SK-MEL-5 (cell line): ENCODE measurements around the gene HARBI1. TPM values are rescaled to one million over a fixed set of nuclear protein-coding genes. Genes with fewer than 3 reads are reported as not detected.

Experiments
- DNase-seq: peaks from one replicate; pipeline ENCODE4 v3.0.0-alpha.2; 2016; ENCODE audit warnings: low read depth, low spot score
- in situ Hi-C: cut with HindIII; loops from 2 replicates; pipeline ENCODE4 v1.10.0; 2016; ENCODE audit warnings: low sequenced_read_pairs, high pct_unique_total_duplicates, low pct_unique_long_range_greater_than_20kb
- total RNA-seq: library from RNA; depleted of rRNA; stranded (reverse); fragments of >200 nt; shearing (Covaris generic); gene quantifications from 2 replicates; pipeline ENCODE4 v1.2.3, GENCODE V29; 2014

HARBI1 gene
- total RNA-seq, 1 experiment from 2014 or later = 6.2 TPM

DNA sequence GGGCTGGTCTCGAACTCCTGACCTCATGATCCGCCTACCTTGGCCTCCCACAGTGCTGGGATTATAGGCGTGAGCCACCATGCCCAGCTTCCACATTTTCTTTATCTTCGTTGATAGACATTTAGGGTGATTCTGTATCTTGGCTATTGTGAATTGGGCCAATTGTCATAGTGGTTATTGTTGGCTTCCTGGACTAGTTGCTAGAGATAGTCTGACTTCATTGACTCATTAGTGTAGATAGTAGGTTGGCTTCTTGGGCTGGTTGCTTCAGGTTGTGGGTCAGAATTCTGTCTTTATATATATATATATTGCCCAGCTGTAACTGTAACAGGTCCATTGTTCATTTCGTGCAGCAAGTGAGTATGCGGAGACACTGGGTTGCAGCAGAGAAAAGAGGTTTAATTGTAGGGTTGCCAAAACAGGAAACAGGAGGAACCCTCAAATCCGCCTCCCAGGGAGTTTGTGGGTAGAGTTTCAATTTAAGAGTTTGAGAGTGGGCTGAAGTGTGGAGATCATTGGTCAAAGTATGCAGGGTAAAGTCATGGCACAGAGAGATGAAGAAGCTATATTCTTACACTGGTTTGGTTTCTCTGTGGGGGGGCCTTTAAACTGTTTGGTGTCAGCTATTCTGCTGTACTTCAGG lies 22.3 kb upstream of the HARBI1 start:
- in situ Hi-C loops = no loop called here
- peak; percentile 56 for DNase-seq

DNA sequence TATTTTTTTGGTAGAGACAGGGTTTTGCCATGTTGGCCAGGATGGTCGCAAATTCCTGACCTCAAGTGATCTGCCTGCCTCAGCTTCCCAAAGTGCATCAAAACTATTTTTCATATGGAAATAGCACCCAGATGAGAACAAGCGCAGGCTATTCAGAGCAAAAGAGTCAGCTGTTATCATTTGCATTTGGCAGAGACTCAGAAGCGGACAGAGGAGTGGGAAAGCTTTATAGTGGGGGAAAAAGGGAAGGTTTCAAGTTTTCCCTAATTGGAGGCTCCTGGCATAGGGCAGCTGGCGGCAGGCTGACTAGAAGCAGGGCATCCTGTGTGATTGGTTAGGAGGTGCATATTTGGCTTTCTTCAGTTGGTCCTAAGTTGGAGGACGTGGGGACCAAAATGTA lies 20.5 kb upstream of the HARBI1 start:
- in situ Hi-C loops = no loop called here
- no peak for DNase-seq

DNA sequence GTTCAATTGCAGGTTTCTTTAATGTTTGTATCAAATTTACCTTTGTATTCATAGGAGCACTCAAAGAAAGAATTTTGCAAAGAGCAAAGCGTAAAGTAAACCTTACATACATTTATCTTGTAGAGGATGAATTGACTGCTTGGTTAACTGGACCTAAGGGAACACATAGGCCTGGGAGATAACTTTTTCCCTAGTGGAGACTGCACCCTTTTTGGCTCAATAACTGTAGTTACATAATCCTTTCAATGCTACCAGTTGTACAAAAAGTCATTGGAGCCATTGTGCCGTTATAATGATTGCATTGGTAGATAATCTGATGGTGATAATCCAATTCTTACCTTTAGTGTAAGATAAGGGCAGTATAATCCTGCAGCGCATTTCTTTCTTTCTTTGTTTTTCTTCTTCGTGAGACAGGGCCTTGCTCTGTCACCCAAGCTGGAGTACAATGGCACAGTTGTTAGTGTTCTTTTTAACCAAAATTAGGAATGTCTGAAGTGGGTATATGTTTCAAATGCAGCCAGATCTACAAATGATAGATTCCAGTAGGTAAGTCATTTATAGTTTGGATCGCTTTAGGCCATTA lies 18.6 kb upstream of the HARBI1 start:
- in situ Hi-C loops = no loop called here
- DNase-seq = no peak

DNA sequence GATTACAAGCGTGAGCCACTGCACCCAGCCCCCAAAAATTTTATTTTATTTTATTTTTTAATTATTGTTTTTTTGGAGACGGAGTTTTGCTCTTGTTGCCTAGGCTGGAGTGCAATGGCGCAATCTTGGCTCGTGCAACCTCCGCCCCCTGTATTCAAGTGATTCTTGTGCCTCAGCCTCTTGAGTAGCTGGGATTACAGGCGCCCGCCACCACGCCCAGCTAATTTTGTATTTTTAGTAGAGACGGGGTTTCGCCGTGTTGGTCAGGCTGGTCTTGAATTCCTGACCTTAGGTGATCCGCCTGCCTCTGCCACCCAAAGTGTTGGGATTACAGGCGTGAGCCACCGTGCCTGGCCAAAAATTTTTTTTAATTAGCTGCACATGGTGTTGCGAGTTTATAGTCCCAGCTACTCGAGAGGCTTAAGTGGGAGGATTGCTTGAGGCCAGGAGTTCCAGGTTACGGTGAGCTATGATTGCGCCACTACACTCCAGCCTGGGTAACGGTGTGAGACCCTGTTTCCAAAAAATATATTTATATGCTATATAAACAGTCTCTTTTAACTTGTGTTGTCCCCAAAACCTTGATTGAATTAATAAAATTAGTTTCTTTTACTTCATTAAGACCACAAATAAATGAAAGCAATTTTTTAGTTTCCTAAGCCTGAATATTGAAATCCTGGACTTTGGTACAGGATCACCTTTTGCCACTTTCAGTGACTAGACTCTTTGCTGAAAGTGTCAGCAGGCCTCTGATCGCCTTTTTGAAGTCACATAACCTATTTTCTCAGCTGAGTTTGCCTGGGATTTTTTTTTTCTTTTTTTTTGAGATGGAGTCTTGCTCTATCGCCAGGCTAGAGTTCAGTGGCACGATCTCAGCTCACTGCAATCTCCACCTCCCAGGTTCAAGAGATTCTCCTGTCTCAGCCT lies 16.5 kb upstream of the HARBI1 start:
- in situ Hi-C loops = no loop called here
- no peak for DNase-seq

DNA sequence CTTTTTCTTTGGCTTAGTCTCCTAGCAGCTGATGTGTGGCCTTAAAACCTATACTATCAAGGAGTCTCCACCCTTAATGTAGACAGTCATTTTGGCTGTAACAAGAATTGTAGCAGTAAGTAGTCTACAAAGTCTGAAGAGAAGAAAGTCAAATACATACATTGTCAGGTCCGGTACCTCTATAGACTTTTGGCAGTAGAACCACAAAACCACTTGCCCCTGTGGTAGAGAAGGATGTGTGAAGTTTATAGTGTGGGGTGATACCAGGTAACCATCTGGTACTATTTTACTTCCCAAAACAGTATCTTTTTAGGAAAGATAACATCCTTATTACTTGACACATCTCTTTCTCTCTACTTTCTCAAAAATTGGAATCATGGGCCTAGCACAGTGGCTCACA lies 15.5 kb upstream of the HARBI1 start:
- no peak for DNase-seq
- in situ Hi-C loops = no loop called here

DNA sequence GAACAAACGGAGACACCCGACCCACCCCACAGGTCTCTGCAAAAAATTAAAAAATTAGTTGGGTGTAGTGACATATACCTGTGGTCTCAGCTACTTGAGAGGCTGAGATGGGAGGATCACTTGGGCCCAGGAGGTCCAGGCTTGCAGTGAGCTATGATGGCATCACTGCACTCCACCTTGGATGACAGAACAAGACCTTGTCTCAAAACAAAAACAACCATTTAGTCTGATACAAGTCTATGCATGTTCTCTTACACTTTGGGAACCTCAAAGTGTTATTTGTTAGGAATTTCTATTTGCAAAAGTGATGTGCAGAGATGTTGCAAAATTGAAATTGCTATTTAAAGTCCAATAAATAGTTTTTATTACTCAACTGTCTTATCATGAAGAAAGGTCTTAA lies 14.6 kb upstream of the HARBI1 start:
- in situ Hi-C loops = no loop called here
- no peak for DNase-seq

DNA sequence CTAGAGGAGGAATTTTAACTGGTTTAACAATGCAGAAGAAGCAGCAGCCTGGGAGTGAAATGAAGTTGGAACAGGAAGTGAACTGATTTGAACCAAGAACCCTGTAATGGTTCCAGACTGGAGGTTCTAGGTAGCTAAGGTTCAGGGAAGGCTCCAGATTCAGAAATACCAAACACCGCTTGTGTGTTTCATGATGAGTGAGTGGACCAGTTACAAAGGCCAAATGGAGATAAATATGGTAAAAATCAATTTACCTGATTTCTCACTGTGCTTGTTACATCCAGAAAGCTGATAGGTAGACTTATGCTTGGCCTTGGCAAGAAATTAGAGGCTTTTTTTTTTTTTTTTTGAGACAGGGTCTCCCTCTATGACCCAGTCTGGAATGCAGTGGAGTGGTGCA lies 13.2 kb upstream of the HARBI1 start:
- DNase-seq = no peak
- in situ Hi-C loops = no loop called here

DNA sequence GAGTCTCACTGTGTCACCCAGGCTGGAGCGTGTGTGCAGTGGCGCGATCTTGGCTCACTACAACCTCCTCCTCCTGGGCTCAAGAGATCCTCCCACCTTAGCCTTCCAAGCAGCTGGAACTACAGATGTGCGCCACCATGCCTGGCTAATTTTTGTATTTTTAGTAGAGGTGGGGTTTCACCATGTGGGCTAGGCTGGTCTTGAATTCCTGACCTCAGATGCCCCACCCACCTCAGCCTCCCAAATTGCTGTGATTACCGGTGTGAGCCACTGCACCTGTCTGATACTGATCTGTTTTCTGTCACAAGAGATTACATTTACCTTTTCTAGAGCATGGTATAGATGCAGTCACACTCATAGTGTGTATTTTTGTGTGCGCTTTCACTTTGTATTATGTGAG lies 11.9 kb upstream of the HARBI1 start:
- in situ Hi-C loops = no loop called here
- DNase-seq = no peak

DNA sequence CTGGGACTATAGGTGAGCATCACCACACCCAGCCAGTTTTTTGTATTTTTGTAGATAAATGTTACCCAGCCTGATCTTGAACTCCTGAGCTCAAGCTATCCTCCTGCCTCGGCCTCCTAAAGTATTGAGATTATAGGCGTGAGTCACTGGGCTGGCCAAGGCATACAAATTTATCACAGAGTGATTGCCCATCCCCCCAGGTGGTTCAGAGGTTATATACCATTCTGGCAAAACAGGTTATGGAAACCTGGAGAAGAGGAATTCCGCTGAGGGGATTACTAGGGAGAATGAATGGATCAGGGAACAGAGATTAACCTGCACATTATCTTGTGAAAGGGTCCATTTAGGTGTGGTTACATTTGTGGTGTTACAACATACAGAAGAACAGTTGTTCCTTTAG lies 8.4 kb upstream of the HARBI1 start:
- in situ Hi-C loops = no loop called here
- no peak for DNase-seq

DNA sequence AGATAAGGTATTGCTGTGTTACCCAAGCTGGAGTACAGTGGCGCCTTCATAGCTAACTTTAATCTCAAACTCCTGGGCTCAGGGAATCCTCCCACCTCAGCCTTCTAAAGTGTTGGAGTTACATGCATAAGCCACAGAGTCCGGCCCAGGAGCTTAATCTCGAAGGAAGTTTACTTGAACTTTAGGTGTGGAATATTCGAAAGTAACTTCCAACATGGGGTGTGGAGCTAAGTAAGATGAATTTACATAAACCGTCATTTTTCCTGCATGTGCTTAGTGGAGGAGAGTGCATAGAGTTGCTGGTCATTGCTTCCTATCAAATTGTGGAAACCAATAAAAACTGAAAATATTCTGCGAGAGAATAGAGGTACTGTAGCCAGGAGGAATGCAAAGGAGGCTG lies 1.8 kb upstream of the HARBI1 start:
- in situ Hi-C loops = no loop called here
- DNase-seq = no peak

DNA sequence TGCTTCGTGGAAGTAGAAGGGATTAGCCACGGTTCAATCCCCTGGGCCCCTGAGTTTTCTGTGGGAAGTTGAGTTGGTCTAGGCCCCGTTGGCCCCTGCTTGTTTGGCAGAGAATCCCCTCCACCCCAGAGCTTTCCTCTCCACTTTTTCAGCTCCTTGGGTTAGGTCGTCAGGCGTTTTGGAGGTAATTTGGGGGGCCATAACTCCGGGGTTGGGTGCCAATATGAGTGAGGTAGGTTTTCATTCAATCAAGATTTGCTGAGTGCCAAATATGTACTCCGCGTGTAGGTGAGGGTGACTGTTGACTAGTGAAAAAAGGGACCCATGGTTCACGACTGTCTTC lies 916 bp upstream of the HARBI1 start:
- DNase-seq = no peak
- in situ Hi-C loops = no loop called here

DNA sequence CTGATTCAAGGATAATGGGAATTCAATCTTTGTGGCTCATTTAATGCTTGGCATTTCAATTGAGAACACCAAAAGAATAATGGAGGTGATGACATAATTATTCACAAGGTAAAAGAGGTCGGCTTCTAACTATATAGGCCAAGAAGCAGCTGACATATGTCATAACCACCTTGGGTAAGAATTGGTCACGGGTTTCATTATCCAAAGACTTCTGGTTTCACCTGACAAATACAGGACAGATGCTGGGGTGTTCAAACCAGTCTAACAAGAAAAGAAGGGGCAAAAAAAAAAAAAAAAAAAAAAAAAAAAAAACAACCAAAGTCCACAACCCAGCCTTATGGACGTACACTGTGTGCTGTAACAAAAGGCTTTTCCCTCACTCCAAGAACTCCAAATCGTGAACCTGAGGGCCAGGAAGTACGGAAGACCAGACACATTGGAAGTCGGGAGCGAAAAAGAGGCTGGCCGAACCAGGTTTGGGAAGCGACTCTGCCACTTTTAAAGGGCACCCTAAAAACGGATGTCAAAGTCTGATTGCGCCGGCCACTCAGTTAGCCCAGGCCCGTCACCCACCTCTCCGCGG lies 385 bp downstream of the HARBI1 start:
- in situ Hi-C loops = no loop called here
- no peak for DNase-seq

DNA sequence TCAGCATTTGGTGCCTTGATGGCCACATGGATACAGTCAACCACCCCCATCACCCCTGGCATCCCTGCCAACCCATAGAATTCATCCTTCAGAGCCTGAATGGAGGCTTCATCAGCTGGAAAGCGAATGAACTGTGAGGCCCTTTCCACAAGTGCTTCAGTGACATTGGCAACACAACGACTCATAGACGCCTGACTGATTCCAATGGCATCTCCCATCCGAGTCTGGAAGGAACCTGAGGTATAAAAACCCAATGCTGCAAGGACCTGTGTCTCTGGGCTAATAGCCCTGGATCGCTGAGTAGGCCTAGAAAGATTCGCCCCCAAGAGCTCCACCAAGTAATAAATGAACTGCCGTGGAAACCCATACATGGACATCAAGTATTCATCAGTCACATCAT lies 1.3 kb downstream of the HARBI1 start:
- in situ Hi-C loops = no loop called here
- DNase-seq = no peak

DNA sequence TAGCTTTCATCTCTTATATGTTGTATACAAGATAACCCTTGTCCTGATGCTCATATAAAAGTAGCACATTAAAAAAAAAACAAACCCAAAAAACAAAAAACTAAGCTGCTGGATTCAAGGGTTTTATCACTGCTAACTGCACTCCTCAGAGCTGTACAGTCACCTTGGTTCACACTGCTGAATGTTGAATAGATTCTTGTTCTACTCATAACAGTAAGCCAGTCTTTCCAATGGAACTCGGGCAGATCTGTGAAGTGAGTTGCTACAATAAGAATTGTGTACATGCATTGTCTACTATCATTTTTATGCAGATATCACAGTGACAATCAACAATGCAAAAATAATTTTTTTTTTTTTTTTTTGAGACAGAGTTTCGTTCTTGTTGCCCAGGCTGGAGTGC lies 4.7 kb downstream of the HARBI1 start:
- peak; percentile 67 for DNase-seq
- in situ Hi-C loops = no loop called here

DNA sequence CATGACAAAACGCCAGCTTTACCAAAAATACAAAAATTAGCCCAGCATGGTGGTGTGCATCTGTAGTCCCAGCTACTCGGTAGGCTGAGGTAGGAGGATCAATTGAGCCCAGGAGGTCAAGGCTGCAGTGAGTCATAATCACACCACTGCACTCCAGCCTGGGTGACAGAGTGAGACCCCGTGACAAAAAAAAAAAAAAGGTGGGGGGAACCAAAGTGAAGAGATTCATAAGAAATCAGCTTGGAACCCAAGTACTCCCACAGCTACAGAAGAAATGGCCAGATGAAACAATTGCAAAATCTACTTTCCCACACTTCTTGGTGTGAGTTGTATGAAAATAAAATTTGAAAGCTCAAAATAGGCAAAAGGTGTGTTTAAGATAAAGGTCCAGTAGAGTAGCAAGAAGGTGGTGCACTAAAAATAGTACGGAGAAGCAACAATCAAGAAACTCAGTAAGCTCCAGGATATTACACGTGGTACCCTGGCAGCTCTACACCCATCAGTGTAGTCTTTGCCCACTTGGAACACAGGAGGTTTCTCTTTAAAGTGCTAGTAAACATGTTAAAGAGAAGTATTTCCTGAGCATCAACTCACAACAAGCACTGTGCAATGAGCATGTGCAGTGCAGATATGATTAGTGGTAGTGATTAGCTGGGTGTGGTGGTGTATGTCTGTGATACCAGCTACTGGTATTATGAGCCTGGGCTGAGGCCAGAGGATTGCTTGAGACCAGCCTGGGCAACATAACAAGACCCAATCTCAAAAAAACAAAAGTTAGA lies 5.3 kb downstream of the HARBI1 start:
- in situ Hi-C loops = no loop called here
- DNase-seq = no peak

DNA sequence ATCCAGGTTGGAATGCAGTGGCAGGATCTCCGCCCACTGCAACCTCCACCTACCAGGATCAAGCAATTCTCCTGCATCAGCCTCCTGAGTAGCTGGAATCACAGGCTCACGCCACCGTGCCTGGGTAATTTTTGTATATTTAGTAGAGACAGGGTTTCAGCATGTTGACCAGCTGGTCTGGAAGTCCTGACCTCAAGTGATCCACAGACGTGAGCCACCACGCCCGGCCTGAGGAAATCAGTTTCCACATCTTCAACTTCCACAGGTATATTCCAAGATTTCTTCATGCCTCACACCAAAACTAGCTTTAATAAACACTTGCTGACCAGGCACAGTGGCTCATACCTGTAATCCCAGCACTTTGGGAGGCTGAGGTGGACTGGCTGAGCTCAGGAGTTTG lies 7.6 kb downstream of the HARBI1 start:
- in situ Hi-C loops = no loop called here
- no peak for DNase-seq

DNA sequence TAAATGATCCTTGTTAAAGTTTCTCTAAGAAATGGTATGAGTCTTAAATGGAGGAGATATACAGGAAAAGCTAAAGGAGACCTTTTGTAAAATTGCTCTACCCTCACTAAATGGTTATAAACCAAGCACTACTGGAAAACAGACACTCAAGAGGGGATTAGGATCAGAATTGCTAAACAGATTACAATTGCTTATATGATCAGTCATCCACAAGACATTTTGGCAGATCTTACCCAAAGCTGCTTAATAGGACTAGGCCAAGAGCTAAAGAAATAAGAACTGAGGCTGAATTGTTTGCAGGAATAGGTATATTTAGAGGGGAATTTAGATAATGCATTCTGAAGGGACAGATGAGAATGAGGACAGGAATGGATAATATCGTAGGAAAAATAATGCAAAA lies 9.5 kb downstream of the HARBI1 start:
- in situ Hi-C loops = no loop called here
- DNase-seq = no peak

DNA sequence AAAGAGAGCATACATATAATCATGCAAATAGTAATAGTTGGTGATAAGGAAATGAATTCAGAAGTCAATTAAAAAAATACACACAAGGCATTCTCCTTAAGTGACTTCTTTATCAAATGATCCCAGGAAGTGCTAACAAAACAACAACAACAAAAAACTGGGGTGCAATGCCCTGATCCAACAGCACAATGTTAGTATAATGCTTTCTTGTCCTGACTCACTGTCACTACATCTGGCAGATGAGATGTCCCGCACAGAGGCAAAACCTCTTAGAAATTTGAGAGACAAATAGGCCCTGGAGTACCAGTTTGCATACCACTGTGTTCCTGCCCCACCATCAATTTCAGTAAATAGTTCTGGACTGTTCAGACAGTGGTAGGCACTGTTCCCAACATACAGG lies 12.2 kb downstream of the HARBI1 start:
- in situ Hi-C loops = no loop called here
- DNase-seq = no peak
